Measurements from ENCODE around the gene IFITM5.

IFITM5 gene

DNA sequence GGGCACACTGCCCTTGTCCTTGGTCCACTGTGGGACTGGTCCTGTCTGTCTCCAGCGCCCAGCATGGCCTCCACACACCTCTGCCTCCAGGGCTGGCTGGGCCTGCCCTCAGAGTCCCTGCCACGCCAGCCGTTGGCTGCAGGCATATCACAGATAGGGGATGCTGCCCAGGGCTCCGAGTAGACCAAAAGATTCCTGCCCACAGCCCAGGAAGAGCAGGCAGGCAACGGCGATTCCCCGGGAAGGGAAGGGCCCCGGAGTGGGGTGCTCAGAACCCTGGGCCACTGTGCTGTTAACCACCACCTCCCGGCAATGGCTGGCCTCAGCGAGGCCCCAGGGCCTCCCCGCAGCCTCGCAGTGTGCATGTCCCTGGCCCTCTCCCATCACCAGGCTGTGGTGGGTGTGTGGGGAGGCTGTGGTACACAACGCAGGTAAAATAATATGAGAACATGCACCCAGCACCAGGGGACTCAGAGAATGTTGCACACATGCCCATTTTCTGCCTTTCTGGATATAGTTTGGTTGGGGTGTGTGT lies 2.2 kb downstream of the IFITM5 start:
- DNase-seq (ENCODE audit: low read depth) = no peak
- TF ChIP-seq, protein P1, sequence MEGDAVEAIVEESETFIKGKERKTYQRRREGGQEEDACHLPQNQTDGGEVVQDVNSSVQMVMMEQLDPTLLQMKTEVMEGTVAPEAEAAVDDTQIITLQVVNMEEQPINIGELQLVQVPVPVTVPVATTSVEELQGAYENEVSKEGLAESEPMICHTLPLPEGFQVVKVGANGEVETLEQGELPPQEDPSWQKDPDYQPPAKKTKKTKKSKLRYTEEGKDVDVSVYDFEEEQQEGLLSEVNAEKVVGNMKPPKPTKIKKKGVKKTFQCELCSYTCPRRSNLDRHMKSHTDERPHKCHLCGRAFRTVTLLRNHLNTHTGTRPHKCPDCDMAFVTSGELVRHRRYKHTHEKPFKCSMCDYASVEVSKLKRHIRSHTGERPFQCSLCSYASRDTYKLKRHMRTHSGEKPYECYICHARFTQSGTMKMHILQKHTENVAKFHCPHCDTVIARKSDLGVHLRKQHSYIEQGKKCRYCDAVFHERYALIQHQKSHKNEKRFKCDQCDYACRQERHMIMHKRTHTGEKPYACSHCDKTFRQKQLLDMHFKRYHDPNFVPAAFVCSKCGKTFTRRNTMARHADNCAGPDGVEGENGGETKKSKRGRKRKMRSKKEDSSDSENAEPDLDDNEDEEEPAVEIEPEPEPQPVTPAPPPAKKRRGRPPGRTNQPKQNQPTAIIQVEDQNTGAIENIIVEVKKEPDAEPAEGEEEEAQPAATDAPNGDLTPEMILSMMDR (IDR thresholded peaks at IDR 0.05; ENCODE audit: low read length, missing control alignments) = no peak
- no peak overlapping the region for H3K4me3 ChIP-seq (replicated peaks; ENCODE audit: low read depth, low read length)

DNA sequence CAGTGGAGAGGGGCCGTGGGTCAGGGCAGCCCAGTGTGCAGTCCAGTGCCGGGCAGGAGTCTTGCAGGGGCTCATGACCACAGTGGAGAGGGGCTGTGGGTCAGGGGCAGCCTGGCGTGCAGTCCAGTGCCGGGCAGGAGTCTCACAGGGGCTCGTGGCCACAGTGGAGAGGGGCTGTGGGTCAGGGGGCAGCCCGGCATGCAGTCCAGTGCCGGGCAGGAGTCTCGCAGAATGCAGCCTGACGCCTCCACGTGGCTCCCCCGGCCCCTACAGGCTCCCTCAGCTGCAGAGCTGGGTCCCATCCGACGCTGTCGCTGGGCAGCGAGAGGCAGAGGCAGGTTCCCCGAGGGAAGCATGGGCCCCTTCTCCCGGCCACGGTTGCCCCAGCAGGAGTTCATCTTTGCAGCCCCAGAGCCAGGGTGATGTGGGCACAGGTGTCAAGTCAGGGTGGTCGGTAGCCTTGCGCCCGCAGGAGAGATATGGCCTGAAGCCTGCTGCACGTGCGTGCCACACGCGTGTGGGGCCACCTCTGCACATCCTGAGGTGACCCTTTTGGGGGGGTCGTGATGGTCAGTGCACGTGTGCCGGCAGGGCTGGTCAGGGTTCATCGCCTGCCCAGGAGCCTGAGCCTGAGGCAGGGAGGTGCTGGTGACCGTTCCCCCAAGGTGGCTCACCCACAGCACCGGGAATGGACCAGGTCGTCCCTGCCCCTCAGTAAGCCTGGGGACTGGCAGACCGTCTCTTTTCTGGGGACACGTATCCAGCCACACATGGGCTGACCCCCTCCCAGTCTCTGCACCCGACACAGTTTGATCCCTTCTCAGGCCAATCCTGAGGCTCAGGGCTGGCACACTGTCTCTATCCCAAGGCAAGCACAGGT lies 2.9 kb downstream of the IFITM5 start:
- H3K4me3 ChIP-seq (replicated peaks; ENCODE audit: low read depth, low read length) = no peak overlapping the region
- DNase-seq (ENCODE audit: low read depth) = no peak
- TF ChIP-seq, protein P1 (IDR thresholded peaks at IDR 0.05; ENCODE audit: low read length, missing control alignments) = no peak

DNA sequence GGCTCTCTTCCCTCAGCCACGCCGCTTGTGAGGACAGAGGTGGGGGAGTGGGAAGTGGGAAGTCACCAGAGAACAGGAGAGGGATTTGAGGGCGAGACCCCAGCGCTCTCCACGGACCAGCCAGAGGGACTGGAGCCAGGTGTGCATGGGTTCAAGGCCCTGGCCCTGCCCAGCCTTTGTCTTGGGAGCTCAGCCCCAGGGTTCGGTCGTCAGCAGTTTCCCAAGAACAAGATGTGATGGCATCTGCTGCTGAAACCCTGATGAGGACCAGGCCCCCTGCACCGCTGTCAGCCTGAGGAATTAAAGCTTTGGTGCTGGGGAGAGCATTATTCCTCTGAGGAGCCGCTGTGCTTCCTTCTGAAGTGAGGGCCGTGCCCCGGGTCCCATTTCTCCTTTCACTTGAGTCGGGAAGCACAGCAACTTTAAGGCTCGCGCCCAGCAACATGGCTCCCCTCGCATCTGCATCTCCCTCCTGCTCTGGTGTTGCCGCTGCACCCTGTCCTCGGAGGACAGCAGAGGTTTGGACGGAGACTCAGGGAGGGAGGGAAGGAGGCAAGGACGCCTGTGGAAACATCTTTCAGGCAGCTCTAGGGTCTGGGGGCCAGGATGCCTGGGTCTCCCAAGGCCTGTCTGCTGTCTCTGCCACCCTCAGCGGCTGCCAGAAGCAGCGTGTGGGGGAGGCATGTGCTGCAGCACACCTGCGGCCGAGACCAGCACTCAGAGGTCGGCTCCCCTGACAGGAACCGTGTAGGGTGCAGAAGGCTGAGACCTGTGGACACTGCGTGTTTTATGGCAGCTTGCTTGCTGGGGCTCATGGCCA lies 3.8 kb downstream of the IFITM5 start:
- TF ChIP-seq, protein P1 (IDR thresholded peaks at IDR 0.05; ENCODE audit: low read length, missing control alignments) = no peak
- no peak for DNase-seq (ENCODE audit: low read depth)
- H3K4me3 ChIP-seq (replicated peaks; ENCODE audit: low read depth, low read length) = no peak overlapping the region

DNA sequence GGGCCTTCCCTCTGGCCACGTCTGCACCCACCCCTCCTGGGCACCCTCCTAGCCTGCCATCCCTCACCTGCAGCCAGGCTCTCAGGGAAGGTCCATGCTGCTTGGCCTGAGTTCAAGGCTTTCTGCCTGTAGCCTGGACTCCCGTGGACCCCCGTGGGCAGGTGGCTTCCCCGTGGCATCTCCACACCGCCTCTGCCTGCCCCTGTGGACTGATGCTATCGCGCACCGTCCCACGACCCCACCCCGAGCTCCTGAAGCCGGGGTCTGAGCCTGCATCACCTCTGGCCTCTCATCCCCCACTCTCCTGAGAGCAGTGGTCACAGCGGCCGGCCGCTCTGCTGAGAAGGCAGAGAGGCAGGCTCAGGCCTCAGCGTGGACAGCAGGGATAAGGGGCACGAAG lies 4.5 kb downstream of the IFITM5 start:
- TF ChIP-seq, protein P1 (IDR thresholded peaks at IDR 0.05; ENCODE audit: low read length, missing control alignments) = no peak
- DNase-seq (ENCODE audit: low read depth) = no peak
- no peak overlapping the region for H3K4me3 ChIP-seq (replicated peaks; ENCODE audit: low read depth, low read length)

DNA sequence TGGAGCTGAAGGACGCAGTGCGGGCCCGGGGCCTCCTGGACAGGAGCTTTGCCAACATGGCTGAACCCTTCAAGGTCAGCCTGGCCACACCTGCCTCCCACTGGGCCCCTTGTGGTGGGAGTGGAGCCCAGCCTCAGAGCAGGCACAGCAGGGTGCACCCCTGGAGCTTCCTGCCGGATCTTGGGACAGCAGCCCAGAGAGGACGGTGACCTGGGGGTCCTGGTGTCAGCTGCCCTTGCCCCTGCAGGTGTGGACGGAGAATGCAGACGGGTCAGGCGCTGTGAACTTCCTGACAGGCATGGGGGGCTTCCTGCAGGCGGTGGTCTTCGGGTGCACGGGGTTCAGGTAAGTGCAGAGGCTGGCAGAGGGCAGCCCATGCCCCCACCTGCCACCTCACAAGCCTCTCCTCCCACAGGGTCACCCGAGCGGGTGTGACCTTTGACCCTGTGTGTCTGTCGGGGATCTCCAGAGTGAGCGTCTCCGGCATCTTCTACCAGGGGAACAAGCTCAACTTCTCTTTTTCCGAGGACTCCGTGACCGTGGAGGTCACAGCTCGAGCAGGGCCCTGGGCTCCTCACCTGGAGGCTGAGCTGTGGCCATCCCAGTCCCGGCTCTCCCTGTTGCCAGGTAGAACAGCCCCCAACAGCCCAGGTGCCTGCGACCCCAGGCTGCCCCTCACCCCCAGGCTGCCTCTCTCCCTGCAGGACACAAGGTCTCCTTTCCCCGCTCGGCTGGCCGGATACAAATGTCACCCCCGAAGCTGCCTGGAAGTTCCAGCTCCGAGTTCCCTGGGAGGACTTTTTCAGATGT lies 5.3 kb downstream of the IFITM5 start:
- no peak for DNase-seq (ENCODE audit: low read depth)
- TF ChIP-seq, protein P1 (IDR thresholded peaks at IDR 0.05; ENCODE audit: low read length, missing control alignments) = no peak
- no peak overlapping the region for H3K4me3 ChIP-seq (replicated peaks; ENCODE audit: low read depth, low read length)

DNA sequence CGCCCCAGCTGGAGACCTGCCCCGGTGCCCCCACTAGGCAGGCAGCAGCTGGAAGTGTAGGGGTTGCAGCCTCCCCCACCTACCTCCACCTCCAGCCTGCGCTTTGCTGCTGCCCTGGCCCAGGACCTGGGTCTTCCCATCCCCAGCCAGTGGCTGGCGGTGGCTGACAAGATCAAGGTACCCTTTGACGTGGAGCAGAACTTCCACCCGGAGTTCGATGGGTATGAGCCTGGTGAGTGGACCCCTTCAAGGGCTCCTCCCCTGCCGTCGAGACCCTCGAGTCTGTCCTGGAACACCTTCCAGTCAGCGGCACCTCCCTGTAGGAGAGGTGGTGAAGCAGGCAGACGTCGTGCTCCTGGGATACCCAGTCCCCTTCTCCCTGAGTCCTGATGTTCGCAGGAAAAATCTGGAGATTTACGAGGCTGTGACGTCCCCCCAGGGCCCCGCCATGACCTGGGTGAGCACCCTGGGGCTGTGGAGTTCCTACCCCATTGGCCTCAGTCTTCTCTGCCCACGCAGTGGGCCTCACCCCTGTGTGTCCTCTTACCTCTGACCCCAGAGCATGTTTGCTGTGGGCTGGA lies 6.0 kb downstream of the IFITM5 start:
- H3K4me3 ChIP-seq (replicated peaks; ENCODE audit: low read depth, low read length) = no peak overlapping the region
- TF ChIP-seq, protein P1 (IDR thresholded peaks at IDR 0.05; ENCODE audit: low read length, missing control alignments) = no peak
- no peak for DNase-seq (ENCODE audit: low read depth)
